Measurements from ENCODE around the gene PLB1.

GRCh38 chr2:28526527-28527132 lies 30.8 kb downstream of the PLB1 start:
- TF ChIP-seq CTCF (IDR thresholded peaks at IDR 0.05) (no peak), POLR2A (IDR thresholded peaks at IDR 0.05) (no peak)

Data from adrenal gland (tissue), 5 donors.